GM21447 (cell line): ENCODE results near the gene PRPF6.

Experiments
- ATAC-seq: cut with Tn5 transposase; IDR thresholded peaks from one replicate; pipeline ENCODE4 v1.9.1; 2021; ENCODE audit not compliant: unreplicated experiment

The PRPF6 gene

DNA sequence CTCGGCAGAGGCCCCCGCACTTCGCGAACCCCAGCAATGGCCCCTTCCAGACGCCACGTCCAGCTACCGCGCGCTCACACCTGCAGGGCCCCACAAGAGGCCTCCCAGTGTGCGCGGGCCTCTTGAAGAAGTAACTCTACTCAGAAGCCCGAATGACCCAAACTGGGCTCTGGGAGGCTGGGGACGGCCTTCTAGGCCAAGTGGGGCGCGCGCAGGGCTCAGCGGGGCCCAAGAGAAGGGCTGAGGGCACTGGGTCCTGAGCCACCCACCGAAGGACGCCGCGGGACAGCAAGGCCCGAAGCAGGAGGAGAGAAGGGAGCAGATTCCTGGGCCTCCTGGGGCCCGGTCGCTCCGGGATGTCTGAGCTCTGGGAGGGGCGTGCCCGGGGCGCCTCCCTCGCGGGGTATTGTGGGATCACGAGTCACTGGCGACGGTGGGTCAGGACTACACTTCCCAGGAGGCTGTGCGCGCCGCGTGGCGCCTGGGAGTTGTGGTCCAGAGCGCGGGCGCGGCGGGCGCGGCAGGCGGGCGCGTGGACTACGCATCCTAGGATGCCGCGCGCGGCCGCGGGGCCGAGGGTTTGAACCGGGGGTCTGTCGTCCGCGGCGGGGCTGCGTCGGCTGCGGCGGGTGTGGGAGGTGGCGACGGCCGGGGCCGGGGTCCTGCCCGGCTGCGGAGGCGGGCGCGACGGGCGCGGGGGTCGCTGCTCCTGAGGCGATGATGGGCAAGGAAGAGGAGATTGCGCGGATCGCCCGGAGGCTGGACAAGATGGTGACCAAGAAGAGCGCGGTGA is 81.9 kb downstream of the PRPF6 start, which contains the start of gene TCEA2:
TCEA2 (plus strand) TSS at position 603 of the 793 bp plus-strand sequence; CDS start at position 718, 115 bp downstream.
- ATAC-seq = peak; percentile 57

DNA sequence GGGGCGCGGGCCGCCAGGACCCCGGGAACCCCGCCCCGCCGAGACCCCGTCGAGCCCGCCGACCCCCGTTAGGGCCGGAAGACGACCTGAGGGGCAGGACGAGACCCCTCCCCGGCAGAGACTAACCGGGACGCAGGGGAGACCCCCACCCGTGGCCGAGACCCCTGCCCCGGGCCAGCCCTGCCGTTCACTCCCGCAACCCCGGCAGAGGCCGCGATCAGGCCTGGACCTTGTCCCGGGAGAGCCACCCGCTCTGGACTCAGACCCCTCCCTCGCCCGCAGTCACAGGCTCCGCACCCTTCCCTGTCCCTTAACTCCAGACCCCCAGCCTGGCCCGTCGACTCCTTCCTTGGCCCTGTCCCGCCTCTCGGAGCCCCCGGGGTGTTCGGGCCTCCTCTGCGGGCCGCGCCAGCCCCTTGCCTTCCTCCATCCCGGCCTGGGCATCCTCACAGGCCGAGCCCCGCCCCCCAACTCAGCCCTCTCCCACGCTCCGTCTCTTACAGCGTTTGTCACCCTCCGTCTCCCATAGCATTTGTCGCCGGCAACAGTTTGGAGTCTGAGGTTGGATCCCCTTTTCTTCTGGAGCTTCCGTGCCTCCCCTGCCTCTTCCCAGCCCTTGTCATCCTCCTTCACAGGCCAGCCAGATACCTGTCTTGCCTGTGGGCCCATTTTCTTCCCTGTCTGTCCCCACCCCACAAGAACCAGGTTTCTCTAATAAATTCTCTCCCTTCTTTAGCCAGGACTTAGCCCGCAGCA is 82.6 kb downstream of the PRPF6 start:
- no peak for ATAC-seq

GRCh38 chr20:64064145-64064698 is 83.3 kb downstream of the PRPF6 start:
- ATAC-seq = no peak

- ATAC-seq = no peak
These were observed 84.4 kb downstream of the PRPF6 start for GRCh38 chr20:64065062-64065973.

GRCh38 chr20:64065974-64066343 is 85.0 kb downstream of the PRPF6 start:
- ATAC-seq = peak; percentile 61

GRCh38 chr20:64067005-64067632 is 86.2 kb downstream of the PRPF6 start:
- ATAC-seq = no peak

DNA sequence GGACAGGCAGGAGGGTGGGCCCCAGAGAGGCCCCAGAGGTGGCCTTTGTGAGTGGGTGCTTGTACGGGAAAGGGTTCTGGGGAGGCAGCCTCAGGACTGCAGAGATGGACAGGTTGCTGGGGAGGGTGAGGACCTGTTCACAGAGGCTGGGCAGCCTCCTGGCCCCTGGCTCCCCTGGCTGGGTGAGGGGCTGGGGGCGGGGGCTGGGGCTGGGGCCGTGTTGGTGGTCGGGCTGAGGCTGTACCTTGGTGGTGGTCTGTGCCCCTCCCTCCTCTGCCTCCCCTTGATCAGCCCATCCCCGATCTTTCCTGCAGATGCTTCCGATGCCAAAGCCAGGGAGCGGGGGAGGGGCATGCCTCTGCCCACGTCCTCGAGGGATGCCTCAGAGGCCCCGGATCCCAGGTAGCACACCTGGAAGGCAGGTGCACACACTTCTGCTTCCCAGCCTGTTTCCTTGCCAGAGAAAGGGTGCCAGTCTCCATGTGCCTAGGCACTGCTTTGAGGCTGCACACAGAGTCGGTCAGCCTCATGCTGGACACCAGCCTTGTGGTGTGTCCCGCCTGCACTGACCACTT is 86.9 kb downstream of the PRPF6 start:
- ATAC-seq = no peak

GRCh38 chr20:64068386-64069208 is 87.7 kb downstream of the PRPF6 start:
- no peak for ATAC-seq

DNA sequence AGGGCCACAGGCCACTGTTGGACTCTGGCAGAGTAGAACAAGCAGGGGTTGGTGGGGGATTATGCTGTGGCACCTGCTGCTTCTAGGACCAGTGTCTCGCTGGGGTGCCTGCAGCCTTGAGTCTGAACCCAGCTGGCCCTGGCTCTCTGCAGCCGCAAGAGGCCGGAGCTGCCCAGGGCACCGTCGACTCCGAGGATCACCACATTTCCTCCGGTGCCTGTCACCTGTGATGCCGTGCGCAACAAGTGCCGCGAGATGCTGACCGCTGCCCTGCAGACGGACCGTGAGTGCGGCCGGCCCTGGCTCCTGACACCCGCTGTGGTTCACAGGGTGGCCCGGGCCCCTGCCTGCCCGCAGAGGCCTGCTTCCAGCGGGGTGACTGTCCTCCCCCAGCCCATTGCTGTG is 88.3 kb downstream of the PRPF6 start:
- ATAC-seq = no peak

DNA sequence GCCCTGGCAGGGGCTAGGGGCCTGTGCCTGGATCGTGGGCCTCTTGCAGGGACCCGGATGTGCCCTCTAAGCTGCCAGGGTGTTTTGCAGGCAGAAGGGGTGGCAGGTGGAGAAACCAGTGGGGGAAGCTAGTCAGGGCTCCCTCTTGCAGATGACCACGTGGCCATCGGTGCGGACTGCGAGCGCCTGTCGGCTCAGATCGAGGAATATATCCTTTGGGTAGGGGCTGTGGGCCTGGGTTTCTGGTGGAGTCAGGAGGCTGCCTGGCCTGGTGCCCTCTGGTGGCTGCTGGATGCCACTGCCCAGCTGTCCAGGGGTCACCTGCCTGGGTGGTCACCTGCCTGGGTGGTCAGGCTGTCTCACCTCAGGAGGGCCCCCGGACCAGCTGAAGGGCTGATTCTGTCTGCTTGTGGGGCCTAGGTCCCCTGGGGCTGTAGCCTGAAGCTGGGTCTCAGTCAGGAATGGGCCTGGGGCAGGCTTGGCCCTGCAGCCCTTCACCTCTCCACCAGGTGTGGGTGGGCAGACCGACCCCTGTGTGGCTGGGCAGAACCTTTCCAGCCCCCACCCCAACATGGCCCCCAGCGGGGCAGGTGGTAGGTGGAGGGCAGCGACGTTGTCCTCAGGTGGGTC is 88.8 kb downstream of the PRPF6 start:
- no peak for ATAC-seq

- ATAC-seq = no peak
These were observed 89.5 kb downstream of the PRPF6 start for GRCh38 chr20:64070244-64070993.

GRCh38 chr20:64071341-64072332 is 90.7 kb downstream of the PRPF6 start:
- ATAC-seq = no peak

GRCh38 chr20:64072498-64073063 is 91.6 kb downstream of the PRPF6 start:
- ATAC-seq = no peak

DNA sequence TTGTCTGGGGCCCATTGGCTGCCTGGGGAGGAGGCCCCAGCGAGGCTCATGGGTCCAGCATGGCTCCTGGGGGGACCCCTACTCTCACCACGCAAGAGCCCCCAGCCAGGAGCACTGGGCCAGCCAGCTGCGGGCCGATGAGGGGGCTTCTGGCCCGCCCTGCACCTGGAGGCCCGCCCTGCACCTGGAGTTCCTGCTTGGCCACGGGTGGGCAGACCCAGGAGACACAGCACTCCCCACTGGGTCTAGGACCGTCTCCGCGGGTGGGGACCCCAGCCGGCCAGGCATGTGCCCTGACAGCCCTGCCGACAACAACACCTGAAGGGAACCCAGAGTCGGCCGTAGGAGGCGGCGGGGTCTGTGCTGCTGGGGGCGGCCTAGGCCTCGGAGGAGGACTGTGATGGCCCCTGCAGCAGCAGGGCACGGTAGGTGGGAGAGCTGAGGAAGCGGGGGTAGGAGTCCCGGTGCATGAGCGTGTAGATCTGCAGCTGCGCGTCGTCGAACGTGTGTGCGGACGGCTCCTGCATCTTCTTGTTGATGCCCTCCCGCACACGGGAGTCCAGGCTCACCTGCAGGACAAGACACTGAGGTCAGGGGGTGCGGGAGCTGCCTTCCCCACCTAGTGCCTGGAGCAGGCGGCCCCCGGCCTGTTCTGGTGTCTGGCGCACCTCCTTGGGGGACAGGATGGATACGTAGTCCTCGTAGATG is 92.7 kb downstream of the PRPF6 start:
- no peak for ATAC-seq

DNA sequence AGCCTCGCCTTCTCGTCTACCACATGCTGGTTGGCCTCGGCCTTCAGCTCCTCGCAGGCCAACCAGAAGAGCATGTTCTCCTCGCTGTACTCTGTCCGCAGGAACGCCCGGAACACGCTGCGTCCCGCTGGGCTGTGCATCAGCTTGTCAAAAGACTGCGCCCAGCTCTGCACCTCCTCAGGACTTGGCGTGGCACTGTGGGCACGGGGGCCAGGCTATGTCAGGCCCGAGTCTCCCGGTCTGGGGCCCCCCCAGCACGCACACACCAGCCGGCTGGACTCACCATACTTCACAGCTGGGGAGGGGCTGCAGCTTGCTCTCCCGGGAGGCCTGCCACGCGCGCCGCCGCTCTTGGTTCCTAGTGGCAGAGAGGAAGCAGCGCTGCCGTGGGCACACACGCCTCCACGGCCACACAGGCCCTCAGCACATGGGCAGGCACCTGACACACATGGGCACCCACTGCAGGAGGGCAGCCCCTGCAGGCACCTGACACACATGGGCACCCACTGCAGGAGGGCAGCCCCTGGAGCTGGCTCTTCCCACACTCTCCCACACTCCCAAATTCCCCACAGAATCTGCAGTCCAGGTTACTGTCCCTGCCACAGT is 93.4 kb downstream of the PRPF6 start:
- ATAC-seq = no peak
